IPS DF 6.9 (cell line): ENCODE measurements around the gene BCAP29.

Experiments used
- DNase-seq: peaks from one replicate; pipeline ENCODE4 v3.0.0-alpha.2; 2013; ENCODE audit warnings: low read depth, low spot score
- H3K27ac ChIP-seq: one replicate; pipeline ENCODE4 v1.5.1; 2013; ENCODE audit warnings: low read length, control low read depth
- H3K27me3 ChIP-seq: 2 replicates; pipeline ENCODE4 v1.6.1; 2013; ENCODE audit warnings: mild to moderate bottlenecking, low read length; ENCODE audit not compliant: control insufficient read depth, insufficient read depth
- H3K36me3 ChIP-seq: 2 replicates; pipeline ENCODE4 v1.6.1; 2013; ENCODE audit warnings: low read length; ENCODE audit not compliant: control insufficient read depth, insufficient read depth
- H3K4me1 ChIP-seq: 2 replicates; pipeline ENCODE4 v1.6.1; 2013; ENCODE audit warnings: low read length; ENCODE audit not compliant: control insufficient read depth, insufficient read depth
- H3K4me3 ChIP-seq: 2 replicates; pipeline ENCODE4 v1.5.1; 2013; ENCODE audit warnings: mild to moderate bottlenecking, low read length
- H3K9me3 ChIP-seq: 2 replicates; pipeline ENCODE4 v1.6.1; 2013; ENCODE audit warnings: low read length, inconsistent platforms; ENCODE audit not compliant: control insufficient read depth, insufficient read depth
- WGBS: extraction: QIAGEN DNeasy Blood & Tissue Kit; methylation state at CpG from one replicate; pipeline ENCODE4 v1.1.7; 2013; ENCODE audit warnings: mixed read lengths, missing lambda C conversion rate; ENCODE audit not compliant: insufficient read length, insufficient coverage; 5-methylcytosine and 5-hydroxymethylcytosine counted together

BCAP29 gene

GRCh38 chr7:107582875-107583274, 2.8 kb downstream of the BCAP29 start:
- H3K27ac ChIP-seq, result no peak overlapping the region
- no peaks in the 10 kb centered on the region for H3K27me3 ChIP-seq
- H3K4me3 ChIP-seq, result no peak overlapping the region
- H3K4me1 ChIP-seq, result no peaks in the 10 kb centered on the region
- no CpG with 5 or more reads among the region's 2 CpGs for WGBS
- no peak for DNase-seq
- no peaks in the 10 kb centered on the region for H3K9me3 ChIP-seq
- no peaks in the 10 kb centered on the region for H3K36me3 ChIP-seq

GRCh38 chr7:107584716-107585115, 4.7 kb downstream of the BCAP29 start:
- Histone ChIP-seq H3K27ac (no peak overlapping the region), H3K4me3 (no peak overlapping the region), H3K27me3 (no peaks in the 10 kb centered on the region), H3K4me1 (no peaks in the 10 kb centered on the region), H3K36me3 (no peaks in the 10 kb centered on the region), H3K9me3 (no peaks in the 10 kb centered on the region)
- WGBS, result 100% methylated on average over 1 of the region's 2 CpGs
- no peak for DNase-seq

GRCh38 chr7:107588529-107589130, 8.6 kb downstream of the BCAP29 start:
- Histone ChIP-seq H3K27me3 (no peaks in the 10 kb centered on the region), H3K27ac (no peak overlapping the region), H3K36me3 (no peaks in the 10 kb centered on the region), H3K4me1 (no peaks in the 10 kb centered on the region), H3K9me3 (no peaks in the 10 kb centered on the region), H3K4me3 (no peak overlapping the region)
- WGBS, result no CpG with 5 or more reads among the region's 5 CpGs
- no peak for DNase-seq

- no CpG with 5 or more reads among the region's 3 CpGs for WGBS
Measured at GRCh38 chr7:107591421-107591820, 11.4 kb downstream of the BCAP29 start.

GRCh38 chr7:107592361-107593024, 12.4 kb downstream of the BCAP29 start:
- no CpG with 5 or more reads among the region's 5 CpGs for WGBS
- H3K4me3 ChIP-seq, result no peak overlapping the region
- H3K9me3 ChIP-seq, result no peaks in the 10 kb centered on the region
- no peaks in the 10 kb centered on the region for H3K4me1 ChIP-seq
- H3K27me3 ChIP-seq, result no peaks in the 10 kb centered on the region
- H3K27ac ChIP-seq, result no peak overlapping the region
- DNase-seq, result no peak
- no peaks in the 10 kb centered on the region for H3K36me3 ChIP-seq

More at GRCh38 chr7:107591421-107591820, 11.4 kb downstream of the BCAP29 start:
- Histone ChIP-seq H3K27ac (no peak overlapping the region), H3K4me1 (no peaks in the 10 kb centered on the region), H3K27me3 (no peaks in the 10 kb centered on the region), H3K36me3 (no peaks in the 10 kb centered on the region), H3K9me3 (no peaks in the 10 kb centered on the region), H3K4me3 (no peak overlapping the region)
- no peak for DNase-seq

- DNase-seq, result no peak
- WGBS, result no CpG with 5 or more reads among the region's 1 CpG
- no peak overlapping the region for H3K4me3 ChIP-seq
- no peaks in the 10 kb centered on the region for H3K27me3 ChIP-seq
- no peaks in the 10 kb centered on the region for H3K36me3 ChIP-seq
- no peaks in the 10 kb centered on the region for H3K9me3 ChIP-seq
- no peaks in the 10 kb centered on the region for H3K4me1 ChIP-seq
- no peak overlapping the region for H3K27ac ChIP-seq
Measured at GRCh38 chr7:107593025-107593410, 13.0 kb downstream of the BCAP29 start.

- H3K27ac ChIP-seq, result no peak overlapping the region
- H3K27me3 ChIP-seq, result no peaks in the 10 kb centered on the region
- no peak for DNase-seq
- WGBS, result no CpG with 5 or more reads among the region's 4 CpGs
- no peaks in the 10 kb centered on the region for H3K4me1 ChIP-seq
- H3K9me3 ChIP-seq, result no peaks in the 10 kb centered on the region
- no peak overlapping the region for H3K4me3 ChIP-seq
- H3K36me3 ChIP-seq, result no peaks in the 10 kb centered on the region
Measured at GRCh38 chr7:107594961-107595737, 15.1 kb downstream of the BCAP29 start.

GRCh38 chr7:107596881-107597581, 17.0 kb downstream of the BCAP29 start:
- no CpG with 5 or more reads among the region's 5 CpGs for WGBS
- H3K4me3 ChIP-seq, result no peak overlapping the region
- DNase-seq, result no peak
- no peaks in the 10 kb centered on the region for H3K36me3 ChIP-seq
- H3K4me1 ChIP-seq, result no peaks in the 10 kb centered on the region
- H3K9me3 ChIP-seq, result no peaks in the 10 kb centered on the region
- H3K27ac ChIP-seq, result no peak overlapping the region
- H3K27me3 ChIP-seq, result no peaks in the 10 kb centered on the region

- H3K9me3 ChIP-seq, result no peaks in the 10 kb centered on the region
- DNase-seq, result no peak
- H3K4me3 ChIP-seq, result no peak overlapping the region
- H3K27me3 ChIP-seq, result no peaks in the 10 kb centered on the region
- no peaks in the 10 kb centered on the region for H3K4me1 ChIP-seq
- no peaks in the 10 kb centered on the region for H3K36me3 ChIP-seq
- WGBS, result no CpG with 5 or more reads among the region's 1 CpG
- no peak overlapping the region for H3K27ac ChIP-seq
Measured at GRCh38 chr7:107597582-107597916, 17.5 kb downstream of the BCAP29 start.

GRCh38 chr7:107597953-107598352, 17.9 kb downstream of the BCAP29 start:
- Histone ChIP-seq H3K4me3 (no peak overlapping the region), H3K27ac (no peak overlapping the region), H3K36me3 (no peaks in the 10 kb centered on the region), H3K4me1 (no peaks in the 10 kb centered on the region), H3K27me3 (no peaks in the 10 kb centered on the region), H3K9me3 (no peaks in the 10 kb centered on the region)
- DNase-seq, result no peak
- WGBS, result no CpG with 5 or more reads among the region's 4 CpGs
